ENCODE data around the gene KMT2A. TPM values are rescaled to one million over a fixed set of nuclear protein-coding genes. Genes with fewer than 3 reads are reported as not detected.

KMT2A gene
- total RNA-seq, 1 experiment from 2014 or later: 62.0 TPM

GRCh38 chr11:118417801-118418200, 18.5 kb upstream of the KMT2A start:
- Mint-ChIP-seq H3K27ac (peak overlapping the region in 1 of 3 experiments; percentile 78; a peak in 2 of 7 replicates), H3K27me3 (ENCODE audit: low read depth) (no peaks in the 10 kb centered on the region), H3K9me3 (no peaks in the 10 kb centered on the region), H3K36me3 (ENCODE audit: insufficient read depth in 1 of 3, low read depth in 3 of 3) (no peaks in the 10 kb centered on the region), H3K4me3 (no peak overlapping the region), H3K4me1 (peaks cover 9 to 12% of the 10 kb centered on the region in 2 experiments)
- Histone ChIP-seq H2BK12ac (ENCODE audit: insufficient read length, low read depth, low read length) (no peak overlapping the region), H2BK15ac (ENCODE audit: low read depth, low read length) (no peak overlapping the region), H2BK120ac (ENCODE audit: low read depth, low read length, poor library complexity, severe bottlenecking) (no peak overlapping the region), H4K8ac (replicated peaks; ENCODE audit: insufficient read length, low read depth, low read length) (no peak overlapping the region), H3K9me3 (ENCODE audit: control insufficient read depth, low read depth, low read length) (no peaks in the 10 kb centered on the region), H3K23ac (ENCODE audit: insufficient read length, low read depth, low read length) (no peak overlapping the region), H4K5ac (ENCODE audit: insufficient read length, low read depth, low read length) (no peak overlapping the region), H3K23me2 (ENCODE audit: insufficient read length, low read depth, low read length, poor library complexity, severe bottlenecking) (no peaks in the 10 kb centered on the region), H2AK5ac (ENCODE audit: insufficient read length, low read length) (no peak overlapping the region), H3K4me2 (ENCODE audit: insufficient read depth, insufficient read length, low read length) (no peak overlapping the region), H3K14ac (ENCODE audit: insufficient read depth, low read length) (no peak overlapping the region), H3K9ac (ENCODE audit: extremely low read depth, insufficient read length, low read length) (peak overlapping the region; percentile 21), H3K4me1 (ENCODE audit: insufficient read depth, low read length) (no peaks in the 10 kb centered on the region), H3K4ac (ENCODE audit: low read depth, low read length) (no peak overlapping the region), H3T11ph (ENCODE audit: low read length) (no peak overlapping the region), H3K27me3 (ENCODE audit: insufficient read depth, low read length) (no peaks in the 10 kb centered on the region), H3K18ac (ENCODE audit: insufficient read length, low read depth, low read length) (no peak overlapping the region), H3K56ac (ENCODE audit: insufficient read length, low read depth, low read length) (no peak overlapping the region), H2BK20ac (ENCODE audit: low read depth, low read length, poor library complexity, severe bottlenecking) (no peak overlapping the region), H2BK5ac (ENCODE audit: insufficient read length, low read length) (no peak overlapping the region), H4K91ac (ENCODE audit: insufficient read length, low read depth, low read length) (no peak overlapping the region), H3K27ac (ENCODE audit: insufficient read length, low read depth, low read length) (no peak overlapping the region), H3K79me1 (ENCODE audit: insufficient read depth, low read depth, low read length, poor library complexity, severe bottlenecking) (no peaks in the 10 kb centered on the region), H3K79me2 (ENCODE audit: insufficient read depth, low read length) (no peaks in the 10 kb centered on the region), H4K20me1 (ENCODE audit: control insufficient read depth, insufficient read depth, insufficient read length) (no peaks in the 10 kb centered on the region), H2AFZ (ENCODE audit: low read length) (no peak overlapping the region)
- no CpG with 5 or more reads among the region's 4 CpGs for WGBS (ENCODE audit: extremely low coverage, insufficient read length, low lambda C conversion rate)
- no peak for TF ChIP-seq CTCF (conservative IDR thresholded peaks at IDR 0.05)
- DNase-seq: no peak
